HG02798 (cell line): ENCODE data around the gene YAE1.
"Not testable (repeated sequence)": the region's sequence is repeated elsewhere in the genome, so short reads cannot be mapped to it uniquely, and the experiment has no call there.

Source experiments
- ATAC-seq: cut with Tn5 transposase; IDR thresholded peaks from one replicate; pipeline ENCODE4 v1.9.1; 2021; ENCODE audit warnings: mild to moderate bottlenecking; ENCODE audit not compliant: unreplicated experiment, poor library complexity

Gene YAE1, protein sequence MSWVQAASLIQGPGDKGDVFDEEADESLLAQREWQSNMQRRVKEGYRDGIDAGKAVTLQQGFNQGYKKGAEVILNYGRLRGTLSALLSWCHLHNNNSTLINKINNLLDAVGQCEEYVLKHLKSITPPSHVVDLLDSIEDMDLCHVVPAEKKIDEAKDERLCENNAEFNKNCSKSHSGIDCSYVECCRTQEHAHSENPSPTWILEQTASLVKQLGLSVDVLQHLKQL

DNA sequence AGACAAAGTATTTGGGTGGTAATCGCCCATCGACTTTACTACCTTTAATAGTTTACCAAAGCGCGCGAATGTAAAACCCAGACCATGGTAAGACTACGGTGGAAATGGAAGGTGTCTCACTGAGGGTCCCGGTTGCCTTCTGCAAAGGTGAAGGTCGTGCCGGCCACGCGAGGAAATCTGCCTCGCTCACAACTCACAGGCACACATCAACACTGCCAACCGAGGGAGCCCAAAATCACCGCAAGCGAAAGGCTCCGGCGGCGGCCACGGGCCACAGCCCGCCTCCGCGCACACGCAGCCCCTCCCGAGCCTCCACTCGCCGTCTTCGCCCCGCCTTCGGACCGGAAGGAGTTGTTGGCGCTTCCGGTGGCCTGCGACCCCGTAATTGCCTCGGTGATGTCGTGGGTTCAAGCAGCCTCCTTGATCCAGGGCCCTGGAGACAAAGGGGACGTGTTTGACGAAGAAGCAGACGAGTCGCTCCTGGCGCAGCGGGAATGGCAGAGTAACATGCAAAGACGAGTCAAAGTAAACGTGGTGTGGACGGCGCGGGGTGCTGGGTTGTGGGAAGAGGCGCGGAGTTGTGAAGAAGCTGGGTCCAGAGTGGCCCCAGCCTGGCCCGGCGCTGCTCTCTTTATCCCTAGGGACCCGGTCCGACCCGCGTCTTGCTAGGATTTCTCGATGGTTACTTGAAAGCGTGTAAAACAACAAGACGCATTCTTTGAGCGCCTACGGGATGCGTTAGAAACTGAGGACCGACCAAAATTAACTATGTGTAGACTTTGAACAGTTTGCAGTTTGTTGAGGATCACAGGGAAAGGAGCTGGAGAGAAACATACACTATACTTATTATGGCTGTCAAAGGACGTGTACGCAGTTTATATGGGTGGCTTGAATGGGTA, at the start of gene YAE1:
YAE1 (plus strand) TSS at position 382 of the 899 bp plus-strand sequence; CDS start at position 397, 15 bp downstream.
- ATAC-seq, result peak; percentile 100

DNA sequence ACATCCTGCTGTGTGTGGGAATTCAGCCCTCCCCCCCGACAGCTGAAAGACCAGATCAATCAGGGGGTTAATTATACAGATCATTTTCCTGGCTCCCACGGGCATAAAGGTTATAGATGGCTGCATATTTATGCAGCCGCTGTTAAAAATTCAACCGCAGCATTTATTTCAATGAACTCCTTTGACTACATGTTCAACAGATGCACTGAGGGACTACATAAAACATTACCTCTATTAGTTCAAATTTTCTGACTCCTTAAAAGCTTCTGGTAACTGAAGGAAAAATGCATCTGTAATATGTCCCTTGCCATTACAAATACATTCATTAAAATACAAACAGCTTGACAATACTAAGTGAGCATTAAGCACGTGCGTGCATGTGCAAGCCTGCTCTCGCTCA, 49.7 kb upstream of the YAE1 start:
- ATAC-seq, result no peak

DNA sequence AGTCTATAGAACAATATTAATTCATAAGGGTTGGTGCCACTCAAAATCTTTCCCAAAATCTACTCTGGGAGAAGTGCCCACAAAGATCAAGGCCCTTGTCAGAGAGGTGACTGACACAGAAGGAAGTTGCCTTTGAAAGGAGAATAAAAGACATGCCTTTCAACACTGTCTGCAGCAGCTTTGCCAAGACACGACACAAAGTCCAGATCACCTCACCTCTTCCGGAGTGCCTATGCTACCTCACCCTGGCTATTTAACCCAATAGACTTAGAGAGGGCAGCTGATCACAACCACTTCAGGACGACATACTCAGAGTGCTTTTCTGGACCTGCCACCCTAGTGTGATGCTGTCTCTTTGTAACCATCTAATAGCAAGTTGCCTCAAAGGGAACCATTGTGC, 49.0 kb upstream of the YAE1 start:
- no peak for ATAC-seq

DNA sequence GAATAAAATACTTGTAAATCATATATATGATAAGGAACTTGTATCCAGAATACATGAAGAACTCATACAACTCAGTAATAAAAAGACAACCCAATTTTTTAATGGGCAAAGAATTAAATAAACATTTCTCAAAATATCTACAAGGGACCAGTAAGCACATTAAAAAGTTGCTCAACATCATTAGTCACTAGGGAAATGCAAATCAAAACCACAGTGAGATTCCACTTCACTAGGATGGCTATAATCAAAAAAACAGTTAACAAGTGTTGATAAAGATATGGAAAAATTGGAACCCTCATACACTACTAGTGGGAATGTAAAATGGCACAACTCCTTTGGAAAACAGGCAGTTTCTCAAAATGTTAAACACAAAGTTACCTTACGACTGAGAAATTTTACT, 40.3 kb upstream of the YAE1 start:
- ATAC-seq, result no peak

DNA sequence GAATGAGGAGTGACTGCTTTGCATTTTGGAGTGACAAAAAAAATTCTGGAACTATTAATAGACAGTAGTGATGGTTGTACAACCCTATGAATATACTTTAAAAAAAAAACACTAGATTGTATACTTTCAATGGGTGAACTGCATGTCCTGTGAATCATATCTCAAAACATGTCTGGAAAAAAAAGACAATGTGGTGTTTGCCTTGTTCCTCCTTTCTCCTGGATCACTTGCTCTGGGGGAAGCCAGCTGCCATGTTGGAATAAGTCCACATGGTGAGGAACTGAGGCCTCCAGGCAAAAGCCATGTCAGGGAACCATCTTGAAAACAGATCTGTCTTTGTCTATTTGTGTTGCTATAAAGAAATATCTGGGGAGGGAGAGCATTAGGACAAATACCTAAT, 39.5 kb upstream of the YAE1 start:
- ATAC-seq, result no peak

DNA sequence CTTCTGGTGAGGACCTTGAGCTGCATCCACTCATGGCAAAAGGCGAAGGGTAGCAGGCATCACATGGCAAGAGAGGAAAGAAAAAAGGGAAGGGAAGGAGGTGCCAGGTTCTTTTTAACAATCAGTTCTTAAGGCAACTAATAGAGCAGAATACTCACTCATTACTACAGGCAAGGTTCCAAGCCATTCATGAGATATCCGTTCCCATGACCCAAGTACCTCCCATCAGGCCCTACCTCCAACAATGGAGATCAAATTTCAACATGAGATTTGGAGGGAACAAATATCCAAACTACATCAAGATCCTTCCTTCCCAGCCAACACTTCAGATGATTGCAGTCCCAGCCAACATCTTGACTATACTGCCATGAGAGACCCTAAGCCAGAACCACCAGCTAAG, 38.9 kb upstream of the YAE1 start:
- no peak for ATAC-seq

DNA sequence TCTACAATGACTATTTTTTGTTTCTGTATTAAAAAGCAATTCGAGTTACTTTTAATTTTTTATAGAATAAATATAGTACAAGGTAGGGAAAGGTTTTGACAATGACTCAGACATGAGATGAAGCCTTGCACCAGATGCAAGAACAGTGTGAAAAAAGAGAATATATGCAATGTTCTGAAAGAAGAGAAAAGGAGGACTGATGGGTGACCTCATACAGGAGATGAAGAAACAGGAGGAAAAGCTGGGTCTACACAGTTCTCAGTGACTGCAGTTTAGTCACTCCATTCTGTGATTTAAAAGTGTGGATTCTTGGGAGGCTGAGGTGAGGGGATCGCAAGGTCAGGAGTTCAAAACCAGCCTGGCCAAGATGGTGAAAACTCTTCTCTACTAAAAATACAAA, 38.3 kb upstream of the YAE1 start:
- no peak for ATAC-seq

DNA sequence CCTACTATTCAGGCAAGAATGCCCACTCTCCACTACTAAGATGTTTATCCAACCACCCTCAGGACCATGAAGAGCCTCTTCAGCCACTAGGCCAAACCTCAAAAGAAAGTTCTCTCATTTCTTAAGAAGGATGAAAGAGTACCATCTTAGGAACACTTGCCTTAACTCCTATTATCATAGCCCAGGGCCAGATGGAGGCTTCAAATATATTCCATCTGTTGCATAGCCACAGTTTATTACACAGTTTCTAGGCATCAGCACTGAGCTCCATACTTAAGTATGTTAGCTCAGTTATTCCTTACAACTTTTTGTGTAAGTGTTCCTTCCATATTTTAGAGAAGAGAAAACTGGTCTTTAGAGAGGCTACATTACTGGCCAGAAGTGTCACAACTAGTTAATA, 37.4 kb upstream of the YAE1 start:
- ATAC-seq, result no peak

DNA sequence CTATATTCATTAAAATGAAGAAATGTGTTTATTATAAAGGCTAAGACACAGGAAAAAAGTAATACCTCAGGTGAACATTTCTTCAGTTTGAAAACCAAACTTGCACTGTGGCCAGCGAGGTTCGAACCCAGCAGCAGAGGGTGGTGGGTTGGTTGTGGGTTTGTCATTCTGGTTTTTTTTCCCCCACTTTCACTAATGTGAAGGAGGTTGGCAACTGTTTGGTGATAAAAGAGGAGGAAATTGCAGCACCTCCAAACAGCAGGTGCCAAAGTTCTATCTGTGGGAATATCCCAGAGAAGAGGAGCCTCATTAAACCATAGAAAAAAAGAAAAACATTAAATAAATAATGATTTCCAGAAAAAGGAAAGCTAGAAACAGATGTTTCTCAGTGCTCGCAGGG, 36.6 kb upstream of the YAE1 start:
- ATAC-seq, result no peak

DNA sequence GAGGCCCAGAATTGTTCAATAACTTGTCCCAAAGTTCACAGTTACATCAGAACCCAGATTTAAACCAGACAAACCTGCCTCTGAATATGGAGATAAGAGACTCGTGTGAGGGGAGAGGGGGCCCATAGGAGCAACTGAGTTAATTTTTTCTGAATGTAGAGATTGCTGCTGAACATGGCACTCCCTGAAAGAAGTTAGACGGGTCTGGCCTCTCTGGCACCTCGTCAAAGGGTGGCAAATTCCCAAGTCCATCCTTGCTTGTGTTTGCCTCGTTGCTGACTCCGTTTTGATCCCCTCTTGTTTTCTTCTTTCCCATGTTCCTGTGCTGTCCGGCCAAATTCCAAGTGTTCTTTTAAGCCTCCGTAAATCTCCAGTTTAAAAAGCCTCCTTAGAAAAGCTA, 35.2 kb upstream of the YAE1 start:
- no peak for ATAC-seq

DNA sequence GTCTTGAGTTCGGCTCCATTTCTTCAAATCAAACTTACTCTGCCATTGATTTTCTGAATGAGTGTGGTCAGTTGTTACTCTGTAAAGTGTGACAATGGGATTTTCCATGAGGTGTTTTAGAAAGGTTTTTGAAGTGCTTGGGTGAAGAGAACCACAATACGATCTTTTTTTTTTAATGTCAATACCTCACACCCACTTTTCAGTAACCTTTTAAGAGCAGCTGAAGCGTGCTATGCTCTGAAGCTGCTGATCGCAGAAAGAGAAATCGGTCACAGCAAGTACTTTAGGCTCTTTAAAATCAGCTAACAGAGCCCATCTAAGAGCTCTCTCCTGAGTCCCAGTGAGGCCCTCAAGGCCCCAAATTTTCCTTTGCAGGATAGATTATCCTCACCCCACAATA, 34.4 kb upstream of the YAE1 start:
- no peak for ATAC-seq

DNA sequence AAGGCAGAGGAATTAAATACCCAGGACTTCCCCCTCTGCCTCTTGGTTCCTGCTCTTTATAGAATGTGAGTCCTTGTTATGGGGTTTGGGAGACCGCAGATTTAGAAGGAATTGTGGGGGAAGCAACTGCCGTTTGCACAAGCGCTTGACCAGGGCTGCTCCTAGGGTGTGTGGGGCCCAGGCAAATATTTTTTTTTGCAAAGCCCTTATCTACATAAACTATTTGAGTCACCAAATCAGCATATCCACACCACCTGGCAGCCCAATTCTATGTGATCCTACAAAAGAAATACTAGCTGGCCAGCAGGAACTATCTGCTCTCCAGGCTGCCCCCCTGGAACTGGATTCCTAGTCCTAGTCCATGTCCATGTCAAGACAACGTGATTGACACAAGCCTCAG, 33.4 kb upstream of the YAE1 start:
- no peak for ATAC-seq

DNA sequence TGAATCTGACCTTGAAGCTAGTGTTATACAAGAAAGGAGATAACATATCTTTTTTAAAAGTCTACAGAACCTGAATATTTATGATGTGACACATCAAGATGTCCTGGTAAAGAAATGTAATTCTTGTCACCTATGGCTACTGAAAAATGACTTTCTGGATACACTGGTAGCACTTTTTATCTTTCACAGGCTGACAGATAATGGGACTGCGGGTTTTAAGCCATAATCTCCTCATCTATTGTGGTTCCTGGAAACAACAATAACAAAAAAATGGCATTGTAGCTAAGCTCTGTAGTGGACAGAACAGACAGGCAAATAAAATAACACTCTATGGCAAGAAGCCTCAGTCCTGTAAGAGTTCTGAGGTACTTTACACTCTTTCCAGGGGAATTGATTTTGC, 31.6 kb upstream of the YAE1 start:
- no peak for ATAC-seq

DNA sequence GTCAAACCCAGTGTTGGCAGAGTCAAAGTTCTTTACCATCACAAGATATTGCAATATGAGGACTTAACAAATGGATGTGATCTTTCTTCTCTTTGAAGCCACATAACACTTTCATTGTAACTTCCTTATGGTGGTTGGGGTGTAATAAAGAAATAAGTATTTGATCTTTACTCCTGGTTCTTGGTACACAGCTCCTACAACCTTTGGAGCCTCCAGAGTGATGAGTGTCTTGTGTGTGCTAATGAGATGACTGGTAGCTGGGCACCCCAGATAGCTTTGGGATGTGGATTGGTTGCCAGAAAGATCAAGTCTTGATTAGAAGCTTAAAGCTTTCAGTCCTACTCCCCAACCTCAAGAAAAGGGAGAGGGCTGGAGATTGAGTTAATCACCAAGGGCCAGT, 31.1 kb upstream of the YAE1 start:
- no peak for ATAC-seq

DNA sequence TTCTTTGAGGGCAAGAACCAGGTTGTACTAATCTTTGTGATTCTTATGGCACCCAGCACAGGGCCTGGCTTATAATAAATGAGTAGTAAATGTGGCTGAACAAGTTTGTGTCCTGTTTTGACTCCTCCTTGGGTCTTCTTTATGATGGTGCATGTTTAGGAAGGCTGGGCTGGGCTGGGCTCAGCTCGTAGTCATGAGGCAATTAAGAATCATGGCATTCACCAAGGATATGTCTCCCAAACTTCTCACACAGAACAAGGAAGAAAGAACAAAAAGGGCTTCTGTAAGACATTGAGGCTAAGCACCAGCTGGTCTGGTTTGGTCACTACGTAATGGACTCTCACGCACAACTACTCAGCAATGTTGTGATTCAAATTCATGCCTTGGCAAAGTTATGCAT, 30.5 kb upstream of the YAE1 start:
- no peak for ATAC-seq

DNA sequence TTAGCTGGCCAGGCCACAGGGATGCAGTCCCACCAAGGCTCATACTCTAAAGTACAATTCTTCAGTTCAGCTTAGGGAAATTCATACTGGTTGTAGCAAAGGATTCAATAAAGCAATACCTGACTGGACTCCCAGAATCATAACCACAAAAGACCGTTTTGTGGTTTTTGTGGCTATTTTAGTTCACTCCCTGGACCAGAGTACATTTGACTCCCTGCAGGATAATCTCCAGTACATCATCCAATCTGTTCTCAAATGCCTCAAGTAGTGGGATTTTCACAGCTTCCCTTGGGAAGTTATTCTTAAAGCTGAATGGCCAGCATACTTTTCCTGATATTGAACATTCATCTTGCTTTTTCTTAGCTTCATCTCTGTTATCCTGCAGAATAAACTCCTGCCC, 29.3 kb upstream of the YAE1 start:
- no peak for ATAC-seq

DNA sequence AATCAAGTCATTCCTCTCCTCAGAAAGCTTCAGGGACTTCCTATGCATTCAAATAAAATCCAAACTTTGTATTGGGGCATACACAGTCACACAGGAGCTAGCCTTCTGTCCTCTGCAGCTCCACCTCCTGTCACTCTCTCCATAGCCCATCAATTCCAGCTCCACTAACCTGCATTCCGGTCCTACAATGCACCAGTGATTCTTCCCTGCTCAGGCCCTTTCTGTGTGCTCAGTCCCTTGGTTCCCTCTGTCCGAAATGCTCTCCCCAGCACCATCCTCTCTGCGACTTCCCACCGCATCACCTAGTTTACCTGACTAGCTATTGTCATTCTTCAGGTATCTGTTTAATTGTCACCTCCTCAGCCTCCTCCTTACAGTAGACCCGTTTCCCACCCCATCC, 26.4 kb upstream of the YAE1 start:
- no peak for ATAC-seq

DNA sequence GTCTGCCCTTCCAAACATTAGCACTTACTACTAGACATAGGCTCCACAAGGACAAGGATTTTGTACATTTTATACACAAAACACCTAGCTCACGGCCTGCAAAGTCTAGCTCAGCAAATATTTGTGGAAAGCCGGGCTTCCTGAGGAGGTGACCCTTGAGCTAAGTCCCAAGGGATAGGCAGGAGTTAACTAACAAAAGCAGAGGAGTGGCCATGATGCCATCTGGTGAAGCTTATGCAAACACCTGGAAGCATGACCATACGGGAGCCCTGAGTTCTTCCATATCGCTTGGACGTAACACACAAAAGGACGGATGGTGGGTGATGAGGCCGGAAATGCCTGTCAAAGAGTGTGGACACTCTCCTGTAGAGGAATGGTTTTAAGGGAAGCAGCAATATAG, 25.9 kb upstream of the YAE1 start:
- no peak for ATAC-seq

DNA sequence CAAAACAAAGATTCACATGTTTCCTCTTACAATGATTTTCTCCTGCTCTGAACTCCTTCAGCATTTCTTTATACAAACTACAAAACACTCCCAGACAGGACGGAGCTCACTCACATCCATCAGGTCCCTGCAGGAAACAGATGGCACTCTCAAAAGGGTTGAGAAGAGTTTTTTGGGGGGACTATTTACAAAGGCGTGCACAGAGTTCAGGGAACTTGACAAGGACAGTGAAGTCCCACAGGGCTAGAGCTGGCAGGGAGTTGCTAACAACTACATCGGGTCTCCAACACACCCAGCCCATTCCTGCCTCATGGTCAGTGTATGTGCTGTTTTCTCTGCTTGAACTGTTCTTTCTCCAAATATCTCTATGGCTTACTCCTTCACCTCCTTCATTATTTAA, 24.7 kb upstream of the YAE1 start:
- no peak for ATAC-seq

DNA sequence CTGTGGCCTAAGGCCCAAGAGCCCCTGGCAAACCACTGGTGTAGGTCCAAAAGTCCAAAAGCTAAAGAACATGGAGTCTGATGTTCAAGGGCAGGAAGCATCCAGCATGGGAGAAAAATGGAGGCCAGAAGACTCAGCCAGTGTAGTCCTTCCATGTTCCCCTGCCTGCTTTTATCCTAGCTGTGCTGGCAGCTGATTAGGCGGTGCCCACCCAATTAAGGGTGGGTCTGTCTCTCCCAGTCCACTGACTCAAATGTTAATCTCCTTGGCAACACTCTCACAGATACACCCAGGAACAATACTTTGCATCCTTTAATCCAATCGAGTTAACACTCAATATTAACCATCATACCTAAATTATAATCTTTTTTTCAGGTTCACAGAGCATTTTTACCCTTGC, 21.4 kb upstream of the YAE1 start:
- ATAC-seq, result not testable (repeated sequence)

DNA sequence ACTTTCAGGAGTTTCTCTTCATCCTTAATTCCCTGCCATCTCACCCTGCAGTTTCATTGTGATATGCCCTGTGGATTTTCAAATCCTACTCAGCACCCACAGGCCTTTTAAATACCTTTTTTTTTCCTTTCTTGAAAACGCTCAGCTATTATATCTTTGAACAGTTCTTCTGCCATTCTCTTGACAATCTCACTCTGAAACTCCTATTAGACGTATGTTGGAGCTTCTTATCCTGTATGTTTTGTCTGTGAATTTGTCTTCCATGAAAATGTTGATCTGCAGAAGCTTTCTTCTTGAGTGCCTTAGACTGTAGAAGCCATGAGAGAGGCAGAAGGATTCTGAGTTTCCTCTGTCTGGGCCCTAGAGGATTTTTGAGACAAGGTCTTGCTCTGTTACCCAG, 18.9 kb upstream of the YAE1 start:
- ATAC-seq, result no peak

DNA sequence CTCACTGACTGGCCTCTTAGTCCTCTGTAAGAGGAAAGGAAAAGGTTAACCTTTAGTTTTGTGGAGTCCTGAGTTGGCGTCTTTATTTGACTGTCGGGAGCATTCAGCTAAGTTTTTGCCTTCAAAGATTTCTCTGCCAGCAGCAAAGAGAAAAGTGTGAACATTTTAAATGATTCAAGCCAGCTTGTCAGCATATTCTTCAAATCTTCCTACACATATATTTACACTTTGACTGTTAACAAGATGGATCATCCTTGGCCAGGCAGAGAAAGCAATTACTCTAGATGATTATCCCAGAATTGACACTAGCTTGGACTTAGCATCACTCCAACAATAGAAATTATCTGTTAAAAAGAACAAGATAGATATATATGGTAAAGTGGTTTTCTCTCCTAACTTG, 15.8 kb upstream of the YAE1 start:
- ATAC-seq, result no peak
